ENCODE data around the gene SLC18B1.

The SLC18B1 gene

GRCh38 chr6:132763269-132763668 is 35.2 kb downstream of the SLC18B1 start:
- 92% methylated on average over 2 of the region's 2 CpGs for WGBS
- no peaks in the 10 kb centered on the region for H3K36me3 ChIP-seq (ENCODE audit: insufficient read depth, low read length)
- H3K27ac ChIP-seq (ENCODE audit: low read depth, low read length): no peak overlapping the region
- no peak overlapping the region for H3K9ac ChIP-seq (ENCODE audit: low read depth, low read length)
- H3K27me3 ChIP-seq (ENCODE audit: insufficient read depth, low read length): no peaks in the 10 kb centered on the region
- no peaks in the 10 kb centered on the region for H3K4me1 ChIP-seq (ENCODE audit: insufficient read depth, low read length)
- no peaks in the 10 kb centered on the region for H3K9me3 ChIP-seq (ENCODE audit: insufficient read depth, low read depth, low read length)
- no peak overlapping the region for H3K4me3 ChIP-seq (ENCODE audit: low read length)

GRCh38 chr6:132760256-132760655 is 38.2 kb downstream of the SLC18B1 start:
- Histone ChIP-seq H3K36me3 (ENCODE audit: insufficient read depth, low read length) (no peaks in the 10 kb centered on the region), H3K9ac (ENCODE audit: low read depth, low read length) (no peak overlapping the region), H3K27ac (ENCODE audit: low read depth, low read length) (no peak overlapping the region), H3K4me1 (ENCODE audit: insufficient read depth, low read length) (no peaks in the 10 kb centered on the region), H3K9me3 (ENCODE audit: insufficient read depth, low read depth, low read length) (no peaks in the 10 kb centered on the region), H3K27me3 (ENCODE audit: insufficient read depth, low read length) (no peaks in the 10 kb centered on the region), H3K4me3 (ENCODE audit: low read length) (no peak overlapping the region)
- 95% methylated on average over 3 of the region's 3 CpGs for WGBS

DNA sequence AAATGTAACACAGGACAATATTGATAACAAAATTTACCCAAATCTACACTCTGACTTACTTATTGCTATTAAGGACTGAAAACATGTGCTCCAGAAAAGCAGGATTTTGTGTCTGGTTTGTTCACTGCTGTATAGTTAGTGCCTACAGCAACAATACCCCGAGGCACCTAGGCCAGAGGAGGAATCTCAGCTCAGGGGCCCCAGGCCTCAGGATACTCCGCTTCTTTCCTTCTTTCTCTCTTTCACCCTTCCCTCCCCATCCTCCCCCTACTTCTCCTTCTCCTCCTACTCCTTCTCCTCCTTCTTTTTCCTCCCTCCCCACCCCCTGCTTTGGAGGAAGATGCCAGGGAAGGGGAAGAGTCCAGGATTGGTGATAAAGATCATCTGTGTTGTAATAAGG is 39.7 kb downstream of the SLC18B1 start:
- Histone ChIP-seq H3K27ac (ENCODE audit: low read depth, low read length) (no peak overlapping the region), H3K27me3 (ENCODE audit: insufficient read depth, low read length) (no peaks in the 10 kb centered on the region), H3K4me3 (ENCODE audit: low read length) (no peak overlapping the region), H3K9ac (ENCODE audit: low read depth, low read length) (no peak overlapping the region), H3K9me3 (ENCODE audit: insufficient read depth, low read depth, low read length) (no peaks in the 10 kb centered on the region), H3K4me1 (ENCODE audit: insufficient read depth, low read length) (no peaks in the 10 kb centered on the region), H3K36me3 (ENCODE audit: insufficient read depth, low read length) (no peaks in the 10 kb centered on the region)
- WGBS: 93% methylated on average over 2 of the region's 2 CpGs

DNA sequence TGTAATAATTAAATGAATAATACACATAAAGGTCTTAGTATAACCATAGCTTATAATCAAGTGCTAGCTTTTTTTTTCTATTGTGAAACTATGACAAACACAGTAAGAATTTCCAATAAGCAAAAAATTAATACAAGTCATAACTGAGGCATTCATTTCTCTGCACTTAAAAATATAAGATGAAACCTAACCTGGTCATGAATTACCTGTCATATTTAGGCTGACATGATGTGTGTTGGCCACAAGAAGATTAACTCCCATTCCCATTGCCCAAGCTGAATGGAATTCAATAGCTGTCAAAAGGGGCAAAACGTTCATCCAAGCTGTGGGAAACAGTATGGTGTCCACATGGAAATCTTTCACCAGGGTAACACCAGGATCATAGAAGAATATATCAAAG is 46.2 kb downstream of the SLC18B1 start:
- Histone ChIP-seq H3K36me3 (ENCODE audit: insufficient read depth, low read length) (no peaks in the 10 kb centered on the region), H3K27ac (ENCODE audit: low read depth, low read length) (no peak overlapping the region), H3K4me1 (ENCODE audit: insufficient read depth, low read length) (no peaks in the 10 kb centered on the region), H3K9ac (ENCODE audit: low read depth, low read length) (no peak overlapping the region), H3K27me3 (ENCODE audit: insufficient read depth, low read length) (no peaks in the 10 kb centered on the region), H3K9me3 (ENCODE audit: insufficient read depth, low read depth, low read length) (no peaks in the 10 kb centered on the region), H3K4me3 (ENCODE audit: low read length) (no peak overlapping the region)
- 69% methylated on average over 1 of the region's 1 CpG for WGBS

GRCh38 chr6:132751828-132752227 is 46.6 kb downstream of the SLC18B1 start:
- no peak overlapping the region for H3K4me3 ChIP-seq (ENCODE audit: low read length)
- H3K9ac ChIP-seq (ENCODE audit: low read depth, low read length): no peak overlapping the region
- WGBS: 83% methylated on average over 1 of the region's 1 CpG
- H3K9me3 ChIP-seq (ENCODE audit: insufficient read depth, low read depth, low read length): no peaks in the 10 kb centered on the region
- H3K27me3 ChIP-seq (ENCODE audit: insufficient read depth, low read length): no peaks in the 10 kb centered on the region
- no peaks in the 10 kb centered on the region for H3K4me1 ChIP-seq (ENCODE audit: insufficient read depth, low read length)
- H3K36me3 ChIP-seq (ENCODE audit: insufficient read depth, low read length): no peaks in the 10 kb centered on the region
- no peak overlapping the region for H3K27ac ChIP-seq (ENCODE audit: low read depth, low read length)

DNA sequence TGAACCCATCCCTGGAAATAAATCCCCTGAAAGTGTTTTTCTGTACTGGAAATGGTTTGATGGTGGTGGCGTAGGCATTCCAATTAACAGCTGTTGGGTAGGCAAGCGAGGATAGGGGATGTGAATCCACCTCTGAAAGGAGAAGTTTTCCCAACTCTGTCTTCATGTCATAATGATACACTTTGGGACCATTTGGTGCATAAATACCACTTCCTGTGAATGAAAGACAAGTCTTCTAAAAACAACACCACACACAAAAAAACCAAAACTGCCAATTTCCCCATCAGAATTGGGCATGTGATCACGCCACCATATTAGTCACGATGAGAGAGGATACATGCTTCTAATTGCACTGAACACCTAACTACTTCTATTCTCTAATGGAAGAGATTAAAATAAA is 47.1 kb downstream of the SLC18B1 start:
- 97% methylated on average over 4 of the region's 4 CpGs for WGBS
- Histone ChIP-seq H3K36me3 (ENCODE audit: insufficient read depth, low read length) (no peaks in the 10 kb centered on the region), H3K27ac (ENCODE audit: low read depth, low read length) (no peak overlapping the region)

DNA sequence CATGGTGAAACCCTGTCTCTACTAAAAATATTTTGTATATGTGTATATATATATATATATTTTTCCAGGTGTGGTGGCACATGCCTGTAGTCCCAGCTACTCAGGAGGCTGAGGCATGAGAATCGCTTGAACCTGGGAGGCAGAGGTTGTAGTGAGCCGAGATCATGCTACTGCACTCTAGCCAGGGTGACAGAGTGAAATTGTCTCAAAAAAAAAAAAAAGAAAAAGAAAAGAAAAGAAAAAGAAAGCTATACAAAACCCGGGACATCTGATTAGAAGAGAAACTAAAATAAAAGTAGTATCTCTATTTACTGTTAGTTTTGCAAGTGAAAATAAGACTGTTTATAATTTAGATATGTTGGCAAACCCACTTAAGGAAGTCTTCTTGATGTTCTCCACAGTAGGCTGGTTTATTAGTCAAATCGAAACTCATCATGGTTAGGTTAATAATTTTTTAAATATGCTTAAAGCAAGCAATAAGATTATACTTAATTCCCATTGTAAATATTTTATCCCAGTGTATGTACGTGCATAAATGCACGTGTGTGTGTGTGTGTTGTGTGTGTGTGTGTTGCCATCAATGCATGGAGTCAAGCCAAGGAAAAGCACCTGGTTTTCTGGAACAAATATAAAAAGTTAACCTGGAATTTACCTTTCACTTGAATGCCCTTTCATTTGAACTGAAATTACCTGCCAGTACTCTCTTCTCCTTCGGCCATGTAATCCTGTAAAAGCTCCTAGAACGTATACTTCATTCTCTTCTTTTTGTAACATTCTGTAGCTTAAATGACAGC is 47.8 kb downstream of the SLC18B1 start:
- Histone ChIP-seq H3K27me3 (ENCODE audit: insufficient read depth, low read length) (no peaks in the 10 kb centered on the region), H3K36me3 (ENCODE audit: insufficient read depth, low read length) (no peaks in the 10 kb centered on the region), H3K9me3 (ENCODE audit: insufficient read depth, low read depth, low read length) (no peaks in the 10 kb centered on the region), H3K27ac (ENCODE audit: low read depth, low read length) (no peak overlapping the region), H3K4me3 (ENCODE audit: low read length) (no peak overlapping the region), H3K4me1 (ENCODE audit: insufficient read depth, low read length) (no peaks in the 10 kb centered on the region), H3K9ac (ENCODE audit: low read depth, low read length) (no peak overlapping the region)
- 91% methylated on average over 6 of the region's 8 CpGs for WGBS

More for the DNA sequence above, 47.1 kb downstream of the SLC18B1 start:
- H3K4me1 ChIP-seq (ENCODE audit: insufficient read depth, low read length): no peaks in the 10 kb centered on the region
- H3K27me3 ChIP-seq (ENCODE audit: insufficient read depth, low read length): no peaks in the 10 kb centered on the region
- H3K9ac ChIP-seq (ENCODE audit: low read depth, low read length): no peak overlapping the region
- no peaks in the 10 kb centered on the region for H3K9me3 ChIP-seq (ENCODE audit: insufficient read depth, low read depth, low read length)
- H3K4me3 ChIP-seq (ENCODE audit: low read length): no peak overlapping the region

- Histone ChIP-seq H3K4me3 (ENCODE audit: low read length) (no peak overlapping the region), H3K9ac (ENCODE audit: low read depth, low read length) (no peak overlapping the region), H3K9me3 (ENCODE audit: insufficient read depth, low read depth, low read length) (no peaks in the 10 kb centered on the region), H3K27ac (ENCODE audit: low read depth, low read length) (no peak overlapping the region), H3K4me1 (ENCODE audit: insufficient read depth, low read length) (no peaks in the 10 kb centered on the region), H3K36me3 (ENCODE audit: insufficient read depth, low read length) (no peaks in the 10 kb centered on the region), H3K27me3 (ENCODE audit: insufficient read depth, low read length) (no peaks in the 10 kb centered on the region)
- WGBS: 84% methylated on average over 4 of the region's 4 CpGs
Measured at GRCh38 chr6:132749111-132749510, 49.3 kb downstream of the SLC18B1 start.

DNA sequence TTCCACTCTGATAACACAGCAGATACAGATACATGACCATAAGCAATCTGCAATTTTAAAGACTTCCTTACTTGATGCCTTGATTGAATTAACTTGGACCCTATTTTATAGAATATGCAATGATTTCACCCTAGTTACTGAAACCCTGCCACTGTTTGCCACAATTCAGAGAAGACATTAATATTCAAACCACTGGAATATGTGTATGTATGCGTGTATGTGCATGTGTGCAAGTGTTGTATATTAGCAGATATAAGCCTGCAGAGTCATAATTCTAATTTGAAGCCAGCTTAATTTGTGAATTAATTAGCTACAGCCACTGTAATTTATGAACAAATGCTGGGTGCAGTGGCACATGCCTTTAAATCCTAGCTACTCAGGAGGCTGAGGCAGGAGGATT is 50.0 kb downstream of the SLC18B1 start:
- WGBS: 100% methylated on average over 1 of the region's 1 CpG
- Histone ChIP-seq H3K27me3 (ENCODE audit: insufficient read depth, low read length) (no peaks in the 10 kb centered on the region), H3K9ac (ENCODE audit: low read depth, low read length) (no peak overlapping the region), H3K9me3 (ENCODE audit: insufficient read depth, low read depth, low read length) (no peaks in the 10 kb centered on the region), H3K36me3 (ENCODE audit: insufficient read depth, low read length) (no peaks in the 10 kb centered on the region), H3K4me1 (ENCODE audit: insufficient read depth, low read length) (no peaks in the 10 kb centered on the region), H3K4me3 (ENCODE audit: low read length) (no peak overlapping the region), H3K27ac (ENCODE audit: low read depth, low read length) (no peak overlapping the region)

DNA sequence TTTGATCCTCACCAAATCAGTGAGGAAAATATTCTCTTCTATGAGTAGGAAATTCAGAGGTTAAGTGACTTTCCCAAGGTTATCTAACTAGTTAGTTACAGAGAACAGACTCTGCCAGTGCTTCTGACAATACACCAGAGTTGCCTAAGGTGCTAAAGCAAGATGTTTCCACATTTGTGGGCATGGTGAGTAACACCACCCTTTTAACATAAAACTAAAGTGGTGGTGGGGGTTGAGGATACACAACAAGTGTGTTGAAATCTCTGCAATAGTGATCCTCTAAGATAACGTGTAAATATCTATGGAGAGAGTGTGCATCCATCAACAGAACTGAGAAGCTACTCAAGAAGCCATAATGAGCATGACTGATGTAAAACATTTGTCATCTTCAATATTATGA is 52.4 kb downstream of the SLC18B1 start:
- Histone ChIP-seq H3K9me3 (ENCODE audit: insufficient read depth, low read depth, low read length) (no peaks in the 10 kb centered on the region), H3K27ac (ENCODE audit: low read depth, low read length) (no peak overlapping the region), H3K4me3 (ENCODE audit: low read length) (no peak overlapping the region), H3K27me3 (ENCODE audit: insufficient read depth, low read length) (no peaks in the 10 kb centered on the region), H3K4me1 (ENCODE audit: insufficient read depth, low read length) (no peaks in the 10 kb centered on the region), H3K9ac (ENCODE audit: low read depth, low read length) (no peak overlapping the region), H3K36me3 (ENCODE audit: insufficient read depth, low read length) (no peaks in the 10 kb centered on the region)
- WGBS: 86% methylated on average over 1 of the region's 1 CpG

- H3K9ac ChIP-seq (ENCODE audit: low read depth, low read length): no peak overlapping the region
- no peak overlapping the region for H3K27ac ChIP-seq (ENCODE audit: low read depth, low read length)
- no peaks in the 10 kb centered on the region for H3K36me3 ChIP-seq (ENCODE audit: insufficient read depth, low read length)
- H3K9me3 ChIP-seq (ENCODE audit: insufficient read depth, low read depth, low read length): no peaks in the 10 kb centered on the region
- no peaks in the 10 kb centered on the region for H3K4me1 ChIP-seq (ENCODE audit: insufficient read depth, low read length)
- no peaks in the 10 kb centered on the region for H3K27me3 ChIP-seq (ENCODE audit: insufficient read depth, low read length)
- 95% methylated on average over 4 of the region's 4 CpGs for WGBS
- no peak overlapping the region for H3K4me3 ChIP-seq (ENCODE audit: low read length)
Measured at GRCh38 chr6:132742495-132742894, 55.9 kb downstream of the SLC18B1 start.

GRCh38 chr6:132741281-132741680 is 57.2 kb downstream of the SLC18B1 start:
- WGBS: 100% methylated on average over 1 of the region's 1 CpG
- Histone ChIP-seq H3K27me3 (ENCODE audit: insufficient read depth, low read length) (no peaks in the 10 kb centered on the region), H3K4me1 (ENCODE audit: insufficient read depth, low read length) (no peaks in the 10 kb centered on the region), H3K9ac (ENCODE audit: low read depth, low read length) (no peak overlapping the region), H3K27ac (ENCODE audit: low read depth, low read length) (no peak overlapping the region), H3K36me3 (ENCODE audit: insufficient read depth, low read length) (no peaks in the 10 kb centered on the region), H3K4me3 (ENCODE audit: low read length) (no peak overlapping the region), H3K9me3 (ENCODE audit: insufficient read depth, low read depth, low read length) (no peaks in the 10 kb centered on the region)

All from HUES64 (cell line).